Activated T-cell treated with anti-CD3 and anti-CD28 coated beads for 1 hour (primary cell): ENCODE results near the gene ACSL6.

Experiments used
- DNase-seq: peaks from one replicate; pipeline ENCODE4 v3.0.0-alpha.2; 2020; ENCODE audit warnings: low read depth

The ACSL6 gene

GRCh38 chr5:131999441-132000240, 11.8 kb downstream of the ACSL6 start:
- DNase-seq, result no peak

GRCh38 chr5:131999041-131999440, 12.4 kb downstream of the ACSL6 start:
- no peak for DNase-seq

DNA sequence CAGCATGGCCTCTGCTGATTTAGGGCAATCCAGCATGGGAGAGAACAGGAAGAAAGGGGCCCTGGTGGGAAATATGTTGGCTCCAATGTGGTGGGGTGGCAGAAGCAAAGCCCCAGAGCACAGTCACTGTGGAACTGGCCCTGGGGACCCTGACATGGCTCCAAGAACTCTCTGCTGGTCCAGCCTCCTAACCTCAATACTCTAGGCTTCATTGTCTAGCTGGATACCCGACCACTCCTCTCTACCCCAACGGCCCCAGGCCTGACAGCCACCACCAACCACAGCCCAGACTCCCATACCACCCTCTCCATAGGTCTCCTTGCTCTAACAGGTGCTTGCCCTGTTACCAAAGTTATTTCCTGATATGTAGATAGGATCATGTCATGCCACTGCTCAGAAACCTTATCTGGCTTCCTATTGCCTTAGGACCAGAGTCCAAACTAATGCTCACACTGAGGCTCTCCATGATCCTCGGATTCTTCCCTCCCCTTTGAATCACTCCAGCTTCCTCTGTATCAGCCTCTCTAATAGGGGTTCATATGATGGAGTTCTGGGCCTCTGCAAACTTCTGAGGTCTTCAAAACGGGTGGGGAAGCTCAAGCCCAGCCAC, 12.9 kb downstream of the ACSL6 start:
- no peak for DNase-seq

DNA sequence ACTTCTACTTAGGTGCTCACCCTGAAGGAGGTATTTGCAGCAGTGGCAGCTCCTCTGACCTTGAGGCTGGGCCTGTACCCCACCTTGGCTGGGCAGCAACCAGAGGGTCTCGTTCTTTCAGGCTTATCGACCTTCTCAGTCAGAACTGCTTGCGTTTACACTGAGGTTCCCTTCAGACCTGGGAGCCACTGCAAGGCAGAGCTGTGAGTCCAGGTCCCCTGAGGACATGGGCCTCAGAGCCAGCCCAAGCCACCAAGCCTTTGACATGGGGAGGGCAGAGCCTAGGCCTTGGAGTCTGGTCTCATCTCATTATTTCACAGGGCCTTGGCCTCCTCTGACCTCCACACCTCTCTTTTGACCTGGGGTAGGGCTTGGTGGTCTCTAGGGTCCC, 13.7 kb downstream of the ACSL6 start:
- no peak for DNase-seq

DNA sequence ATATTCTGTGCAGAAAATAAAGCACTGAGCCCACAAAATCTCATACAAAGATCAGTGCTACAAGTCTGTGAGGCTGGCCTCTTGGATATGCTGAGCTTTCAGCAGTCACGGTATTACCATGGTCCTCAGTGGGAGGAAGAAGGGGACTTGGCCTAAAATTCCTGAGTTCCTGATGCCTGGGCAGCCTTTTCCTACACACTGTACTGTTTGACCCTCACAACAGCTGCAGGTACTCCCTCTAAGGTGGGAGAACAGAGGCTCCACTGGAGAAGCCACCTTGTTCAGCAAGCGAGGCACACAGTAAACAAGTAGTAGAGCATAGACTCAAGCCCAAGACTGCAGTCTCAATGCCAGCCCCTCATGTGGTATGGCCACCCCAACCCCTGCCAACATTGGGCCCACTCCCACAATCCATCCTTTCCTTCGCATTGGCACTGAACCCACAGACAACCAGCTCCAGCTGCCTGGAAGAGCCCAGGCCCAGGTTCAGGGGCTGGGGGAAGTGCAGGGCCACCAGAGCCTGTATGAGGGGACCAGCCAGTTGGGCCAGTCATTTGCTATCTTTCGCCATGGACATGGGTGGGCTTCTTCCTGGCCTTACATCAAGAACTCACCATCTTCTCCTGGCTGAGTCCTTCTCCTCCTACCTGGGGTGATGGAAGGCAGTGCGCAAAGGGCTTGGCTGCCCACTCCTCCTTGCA, 14.3 kb downstream of the ACSL6 start:
- no peak for DNase-seq

DNA sequence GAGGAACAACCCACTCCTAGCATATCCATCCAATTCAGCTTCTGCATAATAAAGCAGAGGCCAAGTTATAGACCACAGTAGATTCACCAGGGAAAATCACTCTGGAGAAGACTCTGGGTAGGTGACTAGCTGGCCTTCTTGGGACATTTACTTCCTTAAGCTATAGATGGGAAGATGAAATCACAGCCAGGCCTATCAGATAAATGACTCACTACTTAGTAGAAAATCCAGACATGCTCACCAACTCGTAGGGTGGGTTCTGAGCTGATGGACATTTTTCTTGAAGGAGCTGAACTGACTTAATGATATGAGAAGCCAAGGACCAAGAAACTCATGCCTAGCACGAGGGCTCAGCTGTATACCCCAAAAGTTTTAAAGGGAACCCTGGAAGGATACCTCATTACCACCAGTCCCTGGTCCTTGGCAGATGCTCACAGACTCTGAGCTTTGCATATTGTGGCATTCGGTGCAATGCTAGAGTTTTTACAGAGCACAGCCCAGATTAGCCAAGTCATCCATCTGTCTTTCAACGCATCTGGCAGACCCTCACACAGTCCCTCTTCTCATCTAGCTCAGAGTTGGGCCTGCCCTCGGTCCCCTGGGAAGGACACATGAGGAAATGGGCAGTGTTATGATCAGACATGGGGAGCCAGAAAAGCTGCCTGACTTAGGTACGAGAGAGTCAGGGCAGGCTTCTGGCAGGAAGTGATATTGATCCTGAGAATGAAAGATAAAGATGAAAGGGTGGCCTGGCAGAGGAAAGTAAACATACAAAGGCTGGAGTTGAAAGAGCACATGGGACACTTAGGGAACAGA, 15.0 kb downstream of the ACSL6 start:
- no peak for DNase-seq

DNA sequence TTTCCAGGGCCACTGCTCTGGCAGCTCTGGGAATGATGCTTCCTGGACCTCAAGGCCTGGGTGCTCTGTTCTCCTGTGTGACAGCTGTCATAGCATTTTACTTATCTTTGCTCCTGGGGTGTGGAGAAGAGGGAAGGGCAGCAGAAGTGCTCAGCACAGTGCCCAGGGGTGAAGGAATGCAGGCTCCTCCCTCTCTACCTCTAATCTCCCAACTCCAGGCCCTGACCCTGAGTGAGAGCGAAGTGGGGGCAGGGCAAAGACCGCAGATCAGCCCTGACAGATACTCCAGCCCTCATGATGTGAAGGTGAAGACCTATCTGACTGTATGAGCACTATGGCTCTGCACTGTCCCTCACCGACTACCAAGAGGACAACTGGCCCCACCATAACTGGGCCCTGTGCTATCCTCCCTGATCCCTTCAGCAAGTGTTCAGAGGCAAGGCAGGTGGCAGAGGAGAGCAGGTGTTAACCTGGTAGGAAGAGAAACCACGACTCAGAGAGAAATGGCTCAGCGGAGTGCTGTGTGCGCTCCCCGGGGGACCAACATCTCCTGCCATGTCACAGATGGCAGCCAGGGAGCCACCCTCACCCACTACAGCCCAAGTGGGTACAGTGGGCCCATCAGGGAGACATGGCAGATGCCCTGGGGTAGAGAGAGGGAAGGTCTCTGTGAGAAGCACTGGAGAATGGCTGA, 16.8 kb downstream of the ACSL6 start:
- no peak for DNase-seq

DNA sequence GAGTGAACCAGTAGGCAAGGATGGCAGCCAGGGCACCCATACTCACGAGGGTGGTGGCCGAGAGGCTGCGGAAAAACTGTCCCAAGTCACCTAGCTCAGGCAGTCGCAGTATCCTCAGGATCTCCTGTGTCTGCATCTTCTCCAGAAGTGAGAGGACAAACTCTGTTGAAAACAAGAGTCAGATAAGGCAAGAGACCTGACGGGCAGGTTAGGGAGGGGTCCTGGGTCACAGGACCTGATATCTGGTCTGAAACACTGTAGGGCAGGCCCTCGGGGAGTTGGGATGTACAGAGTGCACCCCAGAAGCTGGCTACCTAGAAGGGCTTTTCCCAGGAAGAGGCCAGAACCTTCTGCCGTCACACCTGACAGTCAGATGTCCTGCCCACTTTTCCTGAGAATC, 17.4 kb downstream of the ACSL6 start:
- DNase-seq, result no peak

- DNase-seq, result no peak
These were observed 17.8 kb downstream of the ACSL6 start for GRCh38 chr5:131993676-131994075.

GRCh38 chr5:131992370-131992769, 19.1 kb downstream of the ACSL6 start:
- no peak for DNase-seq

DNA sequence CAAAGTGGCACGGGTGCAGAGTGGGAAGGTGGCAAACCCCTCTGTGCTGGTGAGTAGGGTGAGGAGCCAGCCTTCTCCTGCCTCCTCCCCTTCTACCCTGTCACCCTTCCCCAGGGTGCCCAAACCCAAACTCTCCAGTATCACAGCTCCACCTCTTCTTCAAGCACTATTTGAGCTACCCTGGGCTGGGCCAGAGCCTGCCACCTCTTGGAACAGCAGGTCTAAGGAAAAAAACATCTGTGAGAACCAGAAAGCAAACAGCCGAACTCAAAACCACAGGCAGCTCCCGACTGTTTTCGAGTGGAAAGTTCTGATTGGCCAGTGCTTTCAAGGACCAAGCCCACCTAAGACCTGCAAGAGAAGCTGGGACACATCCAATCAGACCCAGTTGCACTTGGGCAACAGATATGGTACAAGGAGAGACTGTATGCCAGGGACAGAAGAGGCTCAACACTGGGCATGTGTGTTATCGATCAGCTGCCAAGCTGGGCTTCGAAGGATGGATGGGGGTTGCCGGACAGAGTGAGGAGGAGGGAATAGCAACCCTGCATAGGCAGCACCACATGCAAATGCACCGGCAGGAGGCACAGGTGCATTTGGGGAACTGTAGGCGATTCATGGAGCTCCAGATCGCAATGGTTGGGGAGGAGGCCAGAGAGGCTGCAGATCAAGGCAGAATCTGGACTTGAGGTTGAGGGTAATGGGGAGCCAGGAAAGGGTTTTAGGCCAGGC, 19.7 kb downstream of the ACSL6 start:
- no peak for DNase-seq

- no peak for DNase-seq
These were observed 20.7 kb downstream of the ACSL6 start for GRCh38 chr5:131990716-131991115.

DNA sequence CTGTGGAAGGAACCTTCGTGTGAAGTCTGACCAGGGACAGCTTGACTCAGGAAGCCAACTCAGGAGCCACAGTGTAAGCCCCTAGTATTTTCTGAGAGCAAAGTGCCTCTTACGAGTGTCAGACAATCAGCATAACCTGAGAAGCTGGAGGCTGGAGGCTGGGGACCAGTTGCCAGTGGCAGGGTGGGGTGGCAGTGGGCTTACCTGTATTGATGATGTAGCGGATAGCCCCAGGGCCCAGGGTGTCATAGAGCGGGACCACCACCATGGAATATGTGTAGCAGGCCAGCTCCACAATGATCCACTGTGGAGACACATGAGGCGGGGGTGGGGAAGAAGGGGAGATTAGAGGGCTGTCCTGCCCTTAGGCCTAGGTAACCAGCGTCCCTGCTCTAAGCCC, 22.9 kb downstream of the ACSL6 start:
- no peak for DNase-seq

DNA sequence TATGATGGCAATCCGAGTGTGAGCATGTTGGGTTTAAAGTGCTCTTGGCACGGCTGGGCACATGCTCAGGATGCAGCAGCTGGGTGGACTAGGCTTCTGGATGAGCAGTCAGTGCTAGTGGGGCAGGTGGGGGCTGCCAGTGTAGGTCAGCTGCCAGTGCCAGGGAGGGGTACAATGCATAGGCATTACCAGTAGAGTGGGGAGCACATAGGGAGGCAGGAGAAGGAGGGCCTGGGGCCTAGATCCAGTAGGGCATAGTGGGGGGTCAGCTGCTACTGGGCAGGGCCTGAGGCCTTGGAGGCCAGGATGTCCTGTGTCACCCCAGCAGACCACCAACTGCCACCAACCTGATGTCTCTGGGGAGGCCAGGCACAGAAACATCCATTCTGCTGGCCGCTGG, 24.2 kb downstream of the ACSL6 start:
- no peak for DNase-seq

DNA sequence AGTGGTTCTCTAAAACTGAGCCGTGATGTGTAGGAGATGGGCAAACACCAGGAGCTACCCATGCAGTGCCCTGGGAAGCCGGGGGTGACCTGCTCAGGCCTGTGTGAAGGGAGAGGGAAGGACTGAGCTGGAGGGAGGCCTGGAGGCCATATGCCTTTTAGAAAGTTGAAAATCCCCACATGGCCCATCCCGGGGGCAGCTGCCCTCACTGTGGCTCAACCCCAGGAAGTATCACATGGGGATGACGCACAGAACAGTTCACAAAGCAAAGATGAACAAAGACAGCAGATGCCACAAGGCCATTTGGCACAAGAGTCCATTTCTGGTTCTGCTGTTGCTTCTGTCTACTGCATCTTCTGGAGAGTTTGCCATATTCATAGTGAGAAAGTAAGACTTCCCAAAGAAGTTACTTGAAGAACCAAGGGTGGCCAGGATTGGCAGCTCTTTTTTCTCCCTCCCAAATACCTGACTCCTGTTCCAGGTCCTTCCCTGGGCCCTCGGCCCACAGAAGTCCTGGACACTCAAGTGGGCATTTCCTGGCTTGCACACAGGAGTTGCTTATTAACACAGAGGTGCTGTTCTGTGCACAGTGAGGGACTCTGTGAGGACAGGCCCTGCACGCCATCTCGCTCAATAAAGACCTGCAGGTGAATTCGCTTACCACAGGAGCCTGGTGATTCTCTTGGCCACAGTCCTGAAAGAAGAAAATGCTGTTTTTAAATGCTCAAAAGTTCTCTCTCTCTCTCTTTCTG, 25.1 kb downstream of the ACSL6 start:
- no peak for DNase-seq

DNA sequence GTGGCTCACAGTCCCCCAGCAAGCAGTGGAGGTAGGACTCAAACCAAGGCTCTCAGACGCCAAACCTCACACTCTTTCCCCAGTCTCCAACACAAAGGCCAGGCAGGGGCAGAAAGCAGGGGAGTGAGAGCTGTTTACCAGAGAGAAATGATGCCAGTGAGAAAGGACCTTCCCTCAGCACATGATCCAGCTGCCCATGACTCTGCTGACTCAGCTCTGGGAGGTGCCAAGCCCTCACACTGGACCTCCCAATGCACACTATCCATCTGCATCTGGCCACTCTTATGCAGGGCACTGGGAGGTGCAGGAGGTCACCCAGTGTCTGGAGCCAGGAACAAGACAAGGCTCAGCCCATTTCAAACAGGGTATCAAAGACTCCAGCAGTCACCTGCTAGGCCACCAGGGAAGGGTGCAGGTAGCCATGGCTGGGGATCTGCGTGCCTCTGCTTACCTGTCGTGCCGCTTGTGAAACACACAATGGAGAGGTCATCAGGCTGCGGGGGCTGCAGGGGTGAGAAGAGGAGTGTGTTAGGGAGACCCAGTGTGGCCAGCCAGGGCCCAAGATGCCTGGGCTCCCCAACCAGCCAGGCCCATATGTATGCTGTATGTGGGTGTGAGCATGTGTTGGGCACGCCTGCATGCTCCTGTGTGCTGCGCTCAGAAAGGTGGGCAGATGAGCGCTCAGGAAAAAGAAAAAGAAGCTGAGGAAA, 26.3 kb downstream of the ACSL6 start:
- DNase-seq, result no peak

GRCh38 chr5:131983244-131983771, 28.1 kb downstream of the ACSL6 start:
- DNase-seq, result no peak

DNA sequence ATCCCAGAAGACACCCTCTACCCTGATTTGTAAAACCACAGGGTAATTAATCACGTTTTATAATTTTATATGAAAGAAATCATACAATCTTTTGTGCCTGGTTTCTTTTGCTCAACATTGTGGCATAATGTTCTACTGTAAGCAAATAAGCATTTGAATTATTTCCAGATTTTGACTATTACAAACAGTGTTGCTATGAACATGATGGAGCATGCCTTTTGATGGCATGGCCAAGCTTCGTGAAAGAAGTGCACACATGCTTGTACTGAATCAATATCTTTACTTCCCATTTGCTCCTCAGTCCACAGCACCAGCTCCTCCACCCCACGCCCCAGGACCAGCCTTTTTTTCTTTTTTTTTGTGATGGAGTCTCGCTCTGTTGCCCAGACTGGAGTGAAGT, 29.9 kb downstream of the ACSL6 start:
- DNase-seq, result no peak

DNA sequence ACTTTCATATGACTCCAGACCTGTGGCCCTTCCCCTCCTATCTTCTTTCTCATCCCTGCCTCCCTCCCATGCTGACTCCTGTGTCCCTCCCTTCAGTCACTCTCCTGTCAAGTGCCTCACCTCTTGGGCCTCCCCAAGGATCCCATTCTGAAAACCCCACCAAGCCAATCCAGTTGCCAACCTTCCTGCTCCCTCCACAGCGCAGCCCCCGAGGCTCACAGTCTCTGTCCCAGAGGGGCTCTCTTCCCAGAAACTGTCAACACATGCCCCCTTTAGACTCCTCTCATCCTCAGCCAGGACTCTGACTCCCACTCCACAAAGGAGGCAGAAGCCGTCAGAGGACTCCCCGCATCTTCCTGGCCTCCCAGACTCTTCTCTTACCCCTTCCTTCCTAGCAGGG, 30.8 kb downstream of the ACSL6 start:
- DNase-seq, result no peak
